ENCODE measurements around the gene UTP15.

The UTP15 gene

GRCh38 chr5:73565139-73565968 lies at the start of gene UTP15, which contains the start of gene ANKRA2:
Gene UTP15, plus strand, starts transcription at chr5:73565743. Its CDS starts 1,602 bp downstream, at chr5:73567345.
Gene ANKRA2, minus strand, starts transcription at chr5:73565639. Its CDS starts 2,758 bp downstream, at chr5:73562881.
- peak; percentile 93 for DNase-seq (ENCODE audit: low spot score)

GRCh38 chr5:73519531-73520283 lies 45.8 kb upstream of the UTP15 start:
- peak; percentile 89 for DNase-seq (ENCODE audit: low spot score)

- no peak for DNase-seq (ENCODE audit: low spot score)
Measured at GRCh38 chr5:73522989-73523388, 42.6 kb upstream of the UTP15 start.

GRCh38 chr5:73523861-73524260 lies 41.7 kb upstream of the UTP15 start:
- no peak for DNase-seq (ENCODE audit: low spot score)

- DNase-seq (ENCODE audit: low spot score): no peak
Measured at GRCh38 chr5:73525606-73526203, 39.8 kb upstream of the UTP15 start.

GRCh38 chr5:73528248-73528647 lies 37.3 kb upstream of the UTP15 start:
- no peak for DNase-seq (ENCODE audit: low spot score)

GRCh38 chr5:73529081-73529480 lies 36.5 kb upstream of the UTP15 start:
- no peak for DNase-seq (ENCODE audit: low spot score)

- DNase-seq (ENCODE audit: low spot score): no peak
Measured at GRCh38 chr5:73531356-73531755, 34.2 kb upstream of the UTP15 start.

- DNase-seq (ENCODE audit: low spot score): no peak
Measured at GRCh38 chr5:73532195-73532594, 33.3 kb upstream of the UTP15 start.

GRCh38 chr5:73534011-73534644 lies 31.4 kb upstream of the UTP15 start:
- no peak for DNase-seq (ENCODE audit: low spot score)

- DNase-seq (ENCODE audit: low spot score): no peak
Measured at GRCh38 chr5:73534971-73535370, 30.6 kb upstream of the UTP15 start.

- DNase-seq (ENCODE audit: low spot score): no peak
Measured at GRCh38 chr5:73539730-73540129, 25.8 kb upstream of the UTP15 start.

- DNase-seq (ENCODE audit: low spot score): no peak
Measured at GRCh38 chr5:73540192-73540591, 25.4 kb upstream of the UTP15 start.

- no peak for DNase-seq (ENCODE audit: low spot score)
Measured at GRCh38 chr5:73542020-73542419, 23.5 kb upstream of the UTP15 start.

GRCh38 chr5:73544429-73545402 lies 20.8 kb upstream of the UTP15 start:
- DNase-seq (ENCODE audit: low spot score): no peak

- DNase-seq (ENCODE audit: low spot score): no peak
Measured at GRCh38 chr5:73545403-73545779, 20.2 kb upstream of the UTP15 start.

- DNase-seq (ENCODE audit: low spot score): no peak
Measured at GRCh38 chr5:73550016-73550415, 15.5 kb upstream of the UTP15 start.

- no peak for DNase-seq (ENCODE audit: low spot score)
Measured at GRCh38 chr5:73552642-73553041, 12.9 kb upstream of the UTP15 start.

GRCh38 chr5:73558950-73559349 lies 6.6 kb upstream of the UTP15 start:
- DNase-seq (ENCODE audit: low spot score): no peak

GRCh38 chr5:73564018-73564417 lies 1.5 kb upstream of the UTP15 start:
- no peak for DNase-seq (ENCODE audit: low spot score)

GRCh38 chr5:73564675-73565074 lies 868 bp upstream of the UTP15 start:
- DNase-seq (ENCODE audit: low spot score): no peak

Data from iPS-NIHi11 (cell line).